KMS-11 (cell line): ENCODE results near the gene BCL7A.
A peak's percentile ranks its signal among the peaks of the same experiment; 100 is the strongest.

Experiments used
- H2AFZ ChIP-seq: fragments of 200-600 bp; sonication (generic); 2 replicates; pipeline ENCODE4 v1.6.1; 2016; ENCODE audit warnings: antibody characterized with exemption, mixed run types, low read depth
- H3K27ac ChIP-seq: fragments of 200-600 bp; sonication (generic); 2 replicates; pipeline ENCODE4 v1.6.1; 2016; ENCODE audit warnings: mild to moderate bottlenecking, mixed run types
- H3K27me3 ChIP-seq: fragments of 200-600 bp; sonication (generic); 2 replicates; pipeline ENCODE4 v1.6.1; 2017; ENCODE audit warnings: mild to moderate bottlenecking, low read depth, mixed run types, moderate library complexity; ENCODE audit not compliant: insufficient read depth
- H3K36me3 ChIP-seq: fragments of 200-600 bp; sonication (generic); 2 replicates; pipeline ENCODE4 v1.6.1; 2017; ENCODE audit warnings: mild to moderate bottlenecking, mixed run types; ENCODE audit not compliant: insufficient read depth
- H3K4me1 ChIP-seq: fragments of 200-600 bp; sonication (generic); 2 replicates; pipeline ENCODE4 v1.6.1; 2016; ENCODE audit warnings: mild to moderate bottlenecking, low read depth, mixed run types; ENCODE audit not compliant: poor library complexity, severe bottlenecking
- H3K4me2 ChIP-seq: fragments of 200-600 bp; sonication (generic); 2 replicates; pipeline ENCODE4 v1.7.0; 2016; ENCODE audit warnings: mild to moderate bottlenecking, mixed run types
- H3K4me3 ChIP-seq: fragments of 200-600 bp; sonication (generic); IDR thresholded peaks from 2 replicates; pipeline ENCODE4 v1.6.1; 2017; ENCODE audit warnings: low read depth, low read length, mixed read lengths; ENCODE audit not compliant: insufficient read depth
- H3K79me2 ChIP-seq: fragments of 200-600 bp; sonication (generic); 2 replicates; pipeline ENCODE4 v1.6.1; 2016; ENCODE audit warnings: low read depth, mixed run types; ENCODE audit not compliant: insufficient read depth
- H3K9ac ChIP-seq: fragments of 200-600 bp; sonication (generic); 2 replicates; pipeline ENCODE4 v1.6.1; 2016; ENCODE audit warnings: mild to moderate bottlenecking, mixed run types
- H4K20me1 ChIP-seq: fragments of 200-600 bp; sonication (generic); 2 replicates; pipeline ENCODE4 v1.6.1; 2016; ENCODE audit warnings: mild to moderate bottlenecking, mixed run types; ENCODE audit not compliant: insufficient read depth
- CTCF ChIP-seq: fragments of 200-600 bp; sonication (generic); conservative IDR thresholded peaks from 2 replicates; pipeline ENCODE4 v1.6.1; 2017; ENCODE audit warnings: low read depth, mild to moderate bottlenecking, antibody characterized with exemption, low read length, moderate library complexity, mixed read lengths

The BCL7A gene

DNA sequence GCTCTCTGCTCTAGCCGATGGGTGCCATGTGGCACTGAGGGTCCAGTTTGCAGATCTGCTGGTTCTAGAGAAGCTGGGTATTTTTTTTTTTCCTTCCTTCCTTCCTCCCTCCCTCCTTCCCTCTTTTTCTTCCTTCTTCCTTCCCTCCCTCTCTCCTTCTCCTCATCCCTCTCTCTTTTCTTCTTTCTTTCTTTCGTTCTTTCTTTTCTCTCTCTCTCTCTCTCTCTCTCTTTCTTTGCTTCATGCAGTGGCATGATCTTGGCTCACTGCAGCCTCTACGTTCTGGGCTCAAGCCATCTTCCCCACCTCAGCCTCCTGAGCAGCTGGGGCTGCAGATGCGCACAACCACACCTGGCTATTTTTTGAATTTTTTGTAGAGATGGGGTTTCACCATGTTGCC, 2.7 kb upstream of the BCL7A start:
- H3K27ac ChIP-seq, result no peak overlapping the region
- H3K79me2 ChIP-seq, result no peaks in the 10 kb centered on the region
- no peak overlapping the region for H3K9ac ChIP-seq
- H2AFZ ChIP-seq, result no peak overlapping the region
- H3K4me1 ChIP-seq, result no peaks in the 10 kb centered on the region
- TF ChIP-seq CTCF, result no peak
- H3K4me2 ChIP-seq, result no peak overlapping the region
- H3K4me3 ChIP-seq, result no peak overlapping the region
- no peaks in the 10 kb centered on the region; the same call in 1 of the 2 replicates for H3K27me3 ChIP-seq
- H3K36me3 ChIP-seq, result no peaks in the 10 kb centered on the region
- no peaks in the 10 kb centered on the region for H4K20me1 ChIP-seq

GRCh38 chr12:122020795-122021192, 890 bp upstream of the BCL7A start:
- no peaks in the 10 kb centered on the region for H4K20me1 ChIP-seq
- no peaks in the 10 kb centered on the region for H3K36me3 ChIP-seq
- no peak overlapping the region for H3K27ac ChIP-seq
- peak overlapping the region; percentile 25; the same call in 1 of the 2 replicates for H3K4me2 ChIP-seq
- no peaks in the 10 kb centered on the region; the same call in 1 of the 2 replicates for H3K27me3 ChIP-seq
- no peaks in the 10 kb centered on the region for H3K79me2 ChIP-seq
- peak overlapping the region; percentile 44; the same call in 1 of the 2 replicates for H2AFZ ChIP-seq
- no peaks in the 10 kb centered on the region for H3K4me1 ChIP-seq
- no peak overlapping the region for H3K4me3 ChIP-seq
- no peak for TF ChIP-seq CTCF
- H3K9ac ChIP-seq, result no peak overlapping the region

DNA sequence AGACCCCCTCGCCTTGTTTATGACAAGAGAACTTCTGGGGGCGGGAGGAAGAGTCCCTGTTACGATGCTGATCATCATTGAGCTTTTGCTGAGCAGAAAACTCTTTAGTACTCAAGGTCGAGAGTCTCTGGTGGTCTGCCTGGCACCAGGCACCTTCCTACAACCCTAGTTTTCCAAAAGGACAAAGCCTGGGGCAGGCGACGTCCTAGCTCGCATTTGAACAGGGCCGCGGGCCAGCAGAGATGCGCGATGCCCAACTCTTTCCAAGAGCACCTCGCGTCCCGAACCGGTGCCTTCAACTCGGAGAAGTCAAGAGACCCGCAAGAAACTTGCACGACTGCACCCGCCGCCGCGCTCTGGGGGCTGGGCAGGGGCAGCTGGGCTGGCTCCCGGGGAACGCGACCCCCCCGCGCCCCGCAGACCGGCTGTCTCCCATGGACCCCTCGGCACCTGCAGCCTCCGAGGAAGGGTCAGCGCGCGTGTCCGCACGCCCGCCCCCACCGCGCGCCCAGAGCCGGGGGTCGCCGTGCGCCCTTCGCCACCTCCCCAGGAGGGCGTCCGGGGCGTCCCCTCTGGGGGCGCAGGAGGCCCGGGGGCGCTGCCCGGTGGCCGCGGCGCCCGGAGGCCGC, 377 bp upstream of the BCL7A start:
- Histone ChIP-seq H4K20me1 (no peaks in the 10 kb centered on the region), H3K36me3 (no peaks in the 10 kb centered on the region), H3K4me1 (no peaks in the 10 kb centered on the region), H3K9ac (no peak overlapping the region), H3K79me2 (no peaks in the 10 kb centered on the region), H3K27me3 (no peaks in the 10 kb centered on the region; the same call in 1 of the 2 replicates), H2AFZ (peak overlapping the region; percentile 44), H3K4me2 (peak overlapping the region; percentile 25; the same call in 1 of the 2 replicates), H3K27ac (no peak overlapping the region), H3K4me3 (no peak overlapping the region)
- TF ChIP-seq CTCF, result no peak

DNA sequence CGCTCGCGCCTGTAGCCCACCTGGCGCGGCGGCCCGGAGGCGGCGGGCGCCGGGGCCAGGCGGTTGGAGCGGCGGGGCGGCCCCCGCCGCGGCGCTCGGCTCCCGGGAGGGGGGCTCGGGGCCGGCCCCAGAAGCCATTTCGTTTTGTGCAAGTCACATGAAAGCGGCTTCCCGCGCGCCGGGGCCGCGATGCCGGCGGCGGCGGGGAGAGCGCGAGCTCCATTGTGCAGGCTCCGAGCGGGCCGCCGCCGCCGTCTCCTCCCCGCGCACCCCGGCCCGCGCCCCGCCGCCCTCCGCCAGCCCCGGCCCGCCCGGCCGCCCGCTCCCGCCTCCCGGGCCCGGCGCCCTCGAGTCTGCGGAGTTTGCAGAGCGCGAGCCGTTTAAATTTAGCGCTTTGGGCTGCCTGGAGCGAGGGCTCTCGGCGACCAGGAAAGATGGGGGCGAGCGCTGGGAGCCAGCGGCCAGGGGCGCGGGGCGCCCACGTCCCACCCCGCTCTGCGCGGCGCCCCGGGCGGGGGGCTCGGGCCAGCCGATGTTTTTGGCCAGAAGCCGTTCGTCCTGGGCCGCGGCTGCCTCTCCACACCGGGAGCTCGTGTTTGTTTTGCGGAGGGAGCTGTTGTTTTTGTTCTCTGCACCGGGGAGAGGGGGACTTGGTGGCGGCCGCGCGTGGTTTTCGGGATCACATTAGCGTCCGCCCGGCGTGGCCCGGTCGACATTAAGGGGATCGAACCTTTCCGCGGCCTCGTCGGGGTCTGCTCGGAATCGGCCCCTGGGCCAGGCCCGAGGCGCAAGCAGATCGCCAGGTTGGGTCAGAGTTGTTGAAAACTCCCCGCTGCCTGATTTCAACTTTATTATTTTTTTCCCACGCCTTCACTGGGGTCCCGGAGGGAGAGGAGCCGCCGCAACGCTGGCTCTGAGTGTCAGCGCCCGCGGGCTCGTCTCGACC, 982 bp downstream of the BCL7A start:
- Histone ChIP-seq H3K27ac (no peak overlapping the region), H3K4me1 (no peaks in the 10 kb centered on the region), H3K27me3 (no peaks in the 10 kb centered on the region; the same call in 1 of the 2 replicates), H3K36me3 (no peaks in the 10 kb centered on the region), H3K4me3 (no peak overlapping the region), H2AFZ (no peak overlapping the region), H3K4me2 (no peak overlapping the region), H4K20me1 (no peaks in the 10 kb centered on the region), H3K9ac (no peak overlapping the region; the same call in 1 of the 2 replicates), H3K79me2 (no peaks in the 10 kb centered on the region)
- TF ChIP-seq CTCF, result no peak
